Islet precursor cell (in vitro differentiated cells): Measurements from ENCODE around the gene WDR86.

Source experiments
- DNase-seq: peaks from one replicate; pipeline ENCODE4 v3.0.0-alpha.2; 2018

The WDR86 gene

GRCh38 chr7:151405588-151405987 is 4.2 kb downstream of the WDR86 start:
- no peak for DNase-seq

GRCh38 chr7:151405056-151405455 is 4.8 kb downstream of the WDR86 start:
- no peak for DNase-seq

GRCh38 chr7:151404216-151405011 is 5.4 kb downstream of the WDR86 start:
- no peak for DNase-seq

GRCh38 chr7:151403764-151404163 is 6.1 kb downstream of the WDR86 start:
- DNase-seq: no peak

- DNase-seq: no peak
Measured at GRCh38 chr7:151402029-151402835, 7.6 kb downstream of the WDR86 start.

- no peak for DNase-seq
Measured at GRCh38 chr7:151400626-151401315, 9.1 kb downstream of the WDR86 start.

GRCh38 chr7:151399906-151400305 is 9.9 kb downstream of the WDR86 start:
- no peak for DNase-seq

GRCh38 chr7:151399305-151399601 is 10.6 kb downstream of the WDR86 start:
- DNase-seq: no peak

GRCh38 chr7:151398446-151399304 is 11.2 kb downstream of the WDR86 start:
- DNase-seq: no peak

- DNase-seq: no peak
Measured at GRCh38 chr7:151397026-151397425, 12.8 kb downstream of the WDR86 start.

GRCh38 chr7:151396328-151396970 is 13.4 kb downstream of the WDR86 start:
- no peak for DNase-seq

GRCh38 chr7:151395036-151395367 is 14.8 kb downstream of the WDR86 start:
- no peak for DNase-seq

- no peak for DNase-seq
Measured at GRCh38 chr7:151394076-151395035, 15.5 kb downstream of the WDR86 start.

- no peak for DNase-seq
Measured at GRCh38 chr7:151393031-151393977, 16.5 kb downstream of the WDR86 start.

GRCh38 chr7:151392426-151392825 is 17.4 kb downstream of the WDR86 start:
- DNase-seq: no peak

GRCh38 chr7:151392002-151392401 is 17.8 kb downstream of the WDR86 start:
- DNase-seq: no peak

GRCh38 chr7:151391358-151391730 is 18.5 kb downstream of the WDR86 start:
- no peak for DNase-seq

- no peak for DNase-seq
Measured at GRCh38 chr7:151390598-151391357, 19.1 kb downstream of the WDR86 start.
